DND-41 (cell line): ENCODE results near the gene OTULINL.

Experiments
- ATAC-seq: fragments of 200-7000 bp; cut with Tn5 transposase; 3 replicates; pipeline ENCODE4 v1.9.1; 2021; ENCODE audit warnings: low read depth; ENCODE audit not compliant: insufficient read depth
- DNase-seq: peaks from one replicate; pipeline ENCODE4 v3.0.0-alpha.2; 2020
- H2AFZ ChIP-seq: 2 replicates; pipeline ENCODE4 v1.6.0; 2012; ENCODE audit warnings: low read depth, low read length
- H3K27ac ChIP-seq: 2 replicates; pipeline ENCODE4 v1.5.1; 2012; ENCODE audit warnings: low read length, inconsistent platforms
- H3K27me3 ChIP-seq: fragments of 200-600 bp; sonication (generic); 2 replicates; pipeline ENCODE4 v1.6.0; 2012; ENCODE audit warnings: low read length, mild to moderate bottlenecking, inconsistent platforms; ENCODE audit not compliant: insufficient read depth, poor library complexity
- H3K36me3 ChIP-seq: 2 replicates; pipeline ENCODE4 v1.5.1; 2012; ENCODE audit warnings: low read length, inconsistent platforms; ENCODE audit not compliant: insufficient read depth
- H3K4me1 ChIP-seq: 2 replicates; pipeline ENCODE4 v1.5.1; 2012; ENCODE audit warnings: mild to moderate bottlenecking, low read length; ENCODE audit not compliant: insufficient read depth
- H3K4me2 ChIP-seq: 2 replicates; pipeline ENCODE4 v1.6.0; 2012; ENCODE audit warnings: mild to moderate bottlenecking, moderate library complexity, low read length, inconsistent platforms; ENCODE audit not compliant: insufficient read depth
- H3K4me3 ChIP-seq, 2 experiments: fragments of 200-600 bp in 1 of 2; shearing (Covaris generic) in 1 of 2; 2 replicates each; pipeline ENCODE4 v1.5.1; 2012 to 2016; ENCODE audit warnings: inconsistent platforms in 2 of 2, low read length in 2 of 2, mild to moderate bottlenecking in 2 of 2, low read depth in 1 of 2, moderate library complexity in 1 of 2
- H3K79me2 ChIP-seq: 2 replicates; pipeline ENCODE4 v1.6.0; 2012; ENCODE audit warnings: low read length, inconsistent platforms; ENCODE audit not compliant: insufficient read depth
- H3K9ac ChIP-seq: 2 replicates; pipeline ENCODE4 v1.6.0; 2012; ENCODE audit warnings: low read depth, mild to moderate bottlenecking, inconsistent platforms, low read length, moderate library complexity
- H3K9me3 ChIP-seq: 2 replicates; pipeline ENCODE4 v1.5.1; 2012; ENCODE audit warnings: low read length, moderate library complexity, mild to moderate bottlenecking, inconsistent platforms; ENCODE audit not compliant: insufficient read depth, severe bottlenecking
- H4K20me1 ChIP-seq: 2 replicates; pipeline ENCODE4 v1.6.0; 2012; ENCODE audit warnings: low read length; ENCODE audit not compliant: insufficient read depth
- CTCF ChIP-seq: IDR thresholded peaks from 2 replicates; pipeline ENCODE4 v1.5.1; 2012; ENCODE audit warnings: borderline replicate concordance, low read length, moderate library complexity, mild to moderate bottlenecking; ENCODE audit not compliant: poor library complexity, severe bottlenecking; ENCODE audit errors: extremely low read depth
- EZH2 ChIP-seq: IDR thresholded peaks from 3 replicates; pipeline ENCODE4 v1.6.1; 2012; ENCODE audit warnings: borderline replicate concordance, low read depth, mild to moderate bottlenecking, moderate library complexity, low read length, inconsistent platforms; ENCODE audit not compliant: severe bottlenecking

Gene OTULINL

DNA sequence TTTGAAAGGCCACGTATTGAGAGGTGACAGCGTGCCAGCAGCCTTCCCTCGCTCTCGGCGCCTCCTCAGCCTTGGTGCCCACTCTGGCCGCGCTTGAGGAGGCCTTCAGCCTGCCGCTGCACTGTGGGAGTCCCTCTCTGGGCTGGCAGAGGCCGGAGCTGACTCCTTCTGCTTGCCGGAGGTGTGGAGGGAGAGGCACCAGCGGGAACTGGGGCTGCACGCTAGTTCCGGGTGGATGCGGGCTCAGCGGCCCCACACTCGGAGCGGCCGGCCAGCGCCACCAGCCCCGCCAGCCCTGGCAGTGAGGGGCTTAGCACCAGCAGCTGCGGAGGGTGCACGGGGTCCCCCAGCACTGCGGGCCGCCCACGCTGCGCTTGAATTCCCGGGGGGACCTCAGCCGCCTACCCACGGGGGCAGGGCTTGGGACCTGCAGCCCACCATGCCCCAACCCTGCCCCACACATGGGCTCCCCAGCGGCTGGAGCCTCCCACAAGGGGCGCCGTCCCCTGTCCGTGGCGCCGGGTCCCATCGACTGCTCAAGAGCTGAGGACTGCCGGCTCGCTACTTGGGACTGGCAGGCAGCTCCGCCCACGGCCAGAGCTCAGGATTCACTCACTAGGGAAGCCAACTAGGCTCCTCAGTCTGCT, 4.4 kb upstream of the OTULINL start:
- H3K36me3 ChIP-seq, result no peaks in the 10 kb centered on the region
- H3K4me3 ChIP-seq, result no peak overlapping the region
- no peaks in the 10 kb centered on the region for H3K9me3 ChIP-seq
- ATAC-seq, result no peak
- TF ChIP-seq CTCF (no peak), EZH2 (no peak)
- H3K27ac ChIP-seq, result no peak overlapping the region
- no peak overlapping the region for H3K4me2 ChIP-seq
- H3K4me1 ChIP-seq, result peaks cover 11% of the 10 kb centered on the region; the same call in 1 of the 2 replicates
- H4K20me1 ChIP-seq, result no peaks in the 10 kb centered on the region
- peaks cover 24% of the 10 kb centered on the region for H3K27me3 ChIP-seq
- no peaks in the 10 kb centered on the region for H3K79me2 ChIP-seq
- no peak for DNase-seq
- no peak overlapping the region for H2AFZ ChIP-seq
- no peak overlapping the region for H3K9ac ChIP-seq

DNA sequence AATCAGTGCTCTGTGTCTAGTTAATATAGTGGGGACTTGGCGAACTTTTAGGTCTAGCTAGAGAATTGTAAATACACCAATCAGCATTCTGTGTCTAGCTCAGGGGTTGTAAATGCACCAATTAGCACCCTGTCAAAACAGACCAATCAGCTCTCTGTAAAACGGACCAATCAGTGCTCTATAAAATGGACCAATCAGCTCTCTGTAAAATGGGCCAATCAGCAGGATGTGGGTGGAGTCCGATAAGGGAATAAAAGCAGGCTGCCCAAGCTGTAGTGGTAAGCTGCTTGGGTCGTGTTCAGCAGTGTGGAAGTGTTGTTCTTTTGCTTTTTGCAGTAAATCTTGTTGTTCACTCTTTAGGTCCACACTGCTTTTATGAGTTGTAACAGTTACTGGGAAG, 3.6 kb upstream of the OTULINL start:
- Histone ChIP-seq H2AFZ (no peak overlapping the region), H3K4me1 (peaks cover 12% of the 10 kb centered on the region; the same call in 1 of the 2 replicates), H4K20me1 (no peaks in the 10 kb centered on the region), H3K79me2 (no peaks in the 10 kb centered on the region), H3K4me2 (no peak overlapping the region), H3K36me3 (no peaks in the 10 kb centered on the region), H3K9ac (no peak overlapping the region), H3K9me3 (no peaks in the 10 kb centered on the region), H3K4me3 (no peak overlapping the region), H3K27ac (no peak overlapping the region), H3K27me3 (peaks cover 32% of the 10 kb centered on the region)
- DNase-seq, result no peak
- ATAC-seq, result no peak
- TF ChIP-seq EZH2 (no peak), CTCF (no peak)

- no peak for ATAC-seq
These were observed 2.3 kb upstream of the OTULINL start for GRCh38 chr5:14579246-14579645.

More at GRCh38 chr5:14579246-14579645, 2.3 kb upstream of the OTULINL start:
- no peaks in the 10 kb centered on the region for H3K79me2 ChIP-seq
- no peak overlapping the region for H3K4me3 ChIP-seq
- H3K27ac ChIP-seq, result no peak overlapping the region
- H3K9ac ChIP-seq, result no peak overlapping the region
- H4K20me1 ChIP-seq, result no peaks in the 10 kb centered on the region
- no peak overlapping the region for H2AFZ ChIP-seq
- H3K36me3 ChIP-seq, result no peaks in the 10 kb centered on the region
- H3K4me2 ChIP-seq, result no peak overlapping the region
- no peak for DNase-seq
- TF ChIP-seq CTCF (no peak), EZH2 (no peak)
- H3K27me3 ChIP-seq, result peaks cover 35% of the 10 kb centered on the region
- H3K9me3 ChIP-seq, result no peaks in the 10 kb centered on the region
- peaks cover 12% of the 10 kb centered on the region; the same call in 1 of the 2 replicates for H3K4me1 ChIP-seq
